H1 (cell line): ENCODE results near the gene KRT1.

ENCODE experiments used
- CHD2 ChIP-seq: IDR thresholded peaks from 2 replicates; pipeline ENCODE4 v1.6.1; 2012; ENCODE audit warnings: low read length, improper control_type of control experiment
- CREB1 ChIP-seq: IDR thresholded peaks from 2 replicates; pipeline ENCODE4 v1.6.1; 2012; ENCODE audit warnings: inconsistent platforms
- CTBP2 ChIP-seq: IDR thresholded peaks from 2 replicates; pipeline ENCODE4 v1.7.0; 2011; ENCODE audit warnings: borderline replicate concordance, mild to moderate bottlenecking, moderate library complexity, mixed read lengths, low read length; ENCODE audit not compliant: insufficient read depth, insufficient read length
- CTCF ChIP-seq, 3 experiments: IDR thresholded peaks; 1 replicate in 2 of 3; 2 replicates in 1 of 3; pipeline versions ENCODE4 v1.5.1 to v1.6.1; 2011; ENCODE audit warnings: low read length in 3 of 3, mild to moderate bottlenecking in 3 of 3, inconsistent platforms in 2 of 3, low read depth in 1 of 3, moderate library complexity in 1 of 3; ENCODE audit not compliant: insufficient read depth in 1 of 3; ENCODE audit errors: control extremely low read depth in 1 of 3
- GABPA ChIP-seq: IDR thresholded peaks from 2 replicates; pipeline ENCODE4 v1.6.1; 2011; ENCODE audit warnings: mild to moderate bottlenecking, low read length, moderate library complexity, borderline replicate concordance; ENCODE audit not compliant: insufficient read depth
- JUN ChIP-seq: IDR thresholded peaks from 2 replicates; pipeline ENCODE4 v1.6.1; 2011; ENCODE audit warnings: low read depth, mild to moderate bottlenecking, improper control_type of control experiment, low read length
- KDM1A ChIP-seq: fragments of 200-600, 300-600 bp; sonication (generic); IDR thresholded peaks from 2 replicates; pipeline ENCODE4 v1.7.1; 2016; ENCODE audit warnings: mild to moderate bottlenecking, low read length, borderline replicate concordance
- PHF8 ChIP-seq: fragments of 200-600 bp; sonication (generic); conservative IDR thresholded peaks from 2 replicates; pipeline ENCODE4 v1.7.1; 2012; ENCODE audit warnings: low read depth, mild to moderate bottlenecking, inconsistent platforms, low read length, moderate library complexity
- POLR2A ChIP-seq, 2 experiments: IDR thresholded peaks; 1 replicate in 1 of 2; 2 replicates in 1 of 2; pipeline ENCODE4 v1.6.1; 2011; ENCODE audit warnings: low read depth in 2 of 2, low read length in 2 of 2, mild to moderate bottlenecking in 2 of 2; ENCODE audit errors: control extremely low read depth in 1 of 2
- POLR2AphosphoS5 ChIP-seq: IDR thresholded peaks from 2 replicates; pipeline ENCODE4 v1.6.1; 2011; ENCODE audit warnings: low read depth, low read length
- RAD21 ChIP-seq, 2 experiments: IDR thresholded peaks in 1 of 2; conservative IDR thresholded peaks in 1 of 2; 2 replicates each; pipeline ENCODE4 v1.6.1; 2011; ENCODE audit warnings: low read depth in 2 of 2, low read length in 2 of 2, improper control_type of control experiment in 1 of 2, inconsistent platforms in 1 of 2, mild to moderate bottlenecking in 1 of 2, moderate library complexity in 1 of 2
- RXRA ChIP-seq: IDR thresholded peaks from 2 replicates; pipeline ENCODE4 v1.6.1; 2011; ENCODE audit warnings: low read depth, mild to moderate bottlenecking, low read length, moderate library complexity; ENCODE audit not compliant: insufficient read depth
- TCF12 ChIP-seq: IDR thresholded peaks from 2 replicates; pipeline ENCODE4 v1.6.1; 2011; ENCODE audit warnings: low read depth, mild to moderate bottlenecking, low read length
- TF ChIP-seq, protein P1 (sequence below): IDR thresholded peaks from 2 replicates; pipeline ENCODE4 v1.6.1; 2011; ENCODE audit warnings: low read length, improper control_type of control experiment

GRCh38 chr12:52659395-52659794 is 20.8 kb downstream of the KRT1 start:
- TF ChIP-seq PHF8 = no peak
- TF ChIP-seq CREB1 = no peak
- TF ChIP-seq, protein P1, sequence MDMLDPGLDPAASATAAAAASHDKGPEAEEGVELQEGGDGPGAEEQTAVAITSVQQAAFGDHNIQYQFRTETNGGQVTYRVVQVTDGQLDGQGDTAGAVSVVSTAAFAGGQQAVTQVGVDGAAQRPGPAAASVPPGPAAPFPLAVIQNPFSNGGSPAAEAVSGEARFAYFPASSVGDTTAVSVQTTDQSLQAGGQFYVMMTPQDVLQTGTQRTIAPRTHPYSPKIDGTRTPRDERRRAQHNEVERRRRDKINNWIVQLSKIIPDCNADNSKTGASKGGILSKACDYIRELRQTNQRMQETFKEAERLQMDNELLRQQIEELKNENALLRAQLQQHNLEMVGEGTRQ = no peak
- no peak for TF ChIP-seq CHD2
- no peak for TF ChIP-seq JUN
- TF ChIP-seq POLR2AphosphoS5 = no peak
- TF ChIP-seq KDM1A = no peak
- TF ChIP-seq CTBP2 = no peak
- TF ChIP-seq RAD21 (IDR thresholded peaks at IDR 0.05 in 1 of 2, conservative IDR thresholded peaks at IDR 0.05 in 1 of 2; ENCODE audit: low read depth in 2 of 2, low read length in 2 of 2) = no peak; a peak in 1 of 4 replicates
- no peak for TF ChIP-seq CTCF (IDR thresholded peaks at IDR 0.05; ENCODE audit: control extremely low read depth in 1 of 3, insufficient read depth in 1 of 3, low read depth in 1 of 3, low read length in 3 of 3)
- TF ChIP-seq TCF12 = no peak
- no peak for TF ChIP-seq POLR2A (IDR thresholded peaks at IDR 0.05; ENCODE audit: control extremely low read depth in 1 of 2, low read depth in 2 of 2, low read length in 2 of 2)
- TF ChIP-seq RXRA = no peak
- no peak for TF ChIP-seq GABPA
